ENCODE data around the gene TATDN2.

The TATDN2 gene

GRCh38 chr3:10205451-10206165 is 42.7 kb upstream of the TATDN2 start:
- no peak overlapping the region for H3K9ac ChIP-seq (ENCODE audit: low read depth, low read length)
- H3K27ac ChIP-seq (ENCODE audit: low read length): no peak overlapping the region
- H3K79me2 ChIP-seq (ENCODE audit: insufficient read depth, low read length): no peaks in the 10 kb centered on the region
- no peaks in the 10 kb centered on the region for H3K4me1 ChIP-seq (ENCODE audit: insufficient read depth, low read length)
- H2AFZ ChIP-seq (ENCODE audit: low read depth, low read length): no peak overlapping the region
- no peak overlapping the region for H3K4me3 ChIP-seq (ENCODE audit: low read depth in 1 of 2, low read length in 2 of 2)
- H3K36me3 ChIP-seq (ENCODE audit: insufficient read depth, low read length): no peaks in the 10 kb centered on the region
- no peak for TF ChIP-seq EZH2 (IDR thresholded peaks at IDR 0.05; ENCODE audit: borderline replicate concordance, low read depth, low read length, severe bottlenecking)
- TF ChIP-seq CTCF (IDR thresholded peaks at IDR 0.05; ENCODE audit: borderline replicate concordance, extremely low read depth, low read length, poor library complexity, severe bottlenecking): no peak
- no peaks in the 10 kb centered on the region for H3K27me3 ChIP-seq (ENCODE audit: insufficient read depth, low read length, poor library complexity)
- no peak overlapping the region for H3K4me2 ChIP-seq (ENCODE audit: insufficient read depth, low read length)
- no peak for DNase-seq
- ATAC-seq (ENCODE audit: insufficient read depth, low read depth): no peak
- H4K20me1 ChIP-seq (ENCODE audit: insufficient read depth, low read length): no peaks in the 10 kb centered on the region
- H3K9me3 ChIP-seq (ENCODE audit: insufficient read depth, low read length, severe bottlenecking): no peaks in the 10 kb centered on the region

DNA sequence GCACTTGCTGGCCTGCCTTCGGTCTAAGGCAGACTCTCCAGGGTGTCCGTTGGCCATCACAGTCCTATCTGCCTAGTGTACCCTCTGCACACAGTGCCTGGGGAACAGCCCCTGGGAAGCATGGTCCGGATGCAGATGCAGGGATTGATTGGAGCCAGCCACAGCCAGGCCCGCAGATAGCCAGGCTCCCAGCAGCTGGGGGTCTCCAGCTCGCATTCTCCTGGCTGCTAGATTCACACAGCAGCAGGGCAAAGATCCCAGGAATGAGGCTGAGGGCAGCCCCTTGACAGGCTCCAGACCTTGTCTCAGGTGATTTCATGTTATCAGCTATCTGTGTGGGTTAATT is 42.1 kb upstream of the TATDN2 start:
- Histone ChIP-seq H3K4me3 (ENCODE audit: low read depth in 1 of 2, low read length in 2 of 2) (no peak overlapping the region), H3K4me1 (ENCODE audit: insufficient read depth, low read length) (no peaks in the 10 kb centered on the region), H3K79me2 (ENCODE audit: insufficient read depth, low read length) (no peaks in the 10 kb centered on the region), H3K36me3 (ENCODE audit: insufficient read depth, low read length) (no peaks in the 10 kb centered on the region), H3K9ac (ENCODE audit: low read depth, low read length) (no peak overlapping the region), H3K4me2 (ENCODE audit: insufficient read depth, low read length) (no peak overlapping the region), H3K9me3 (ENCODE audit: insufficient read depth, low read length, severe bottlenecking) (no peaks in the 10 kb centered on the region), H4K20me1 (ENCODE audit: insufficient read depth, low read length) (no peaks in the 10 kb centered on the region), H3K27ac (ENCODE audit: low read length) (no peak overlapping the region), H2AFZ (ENCODE audit: low read depth, low read length) (no peak overlapping the region), H3K27me3 (ENCODE audit: insufficient read depth, low read length, poor library complexity) (no peaks in the 10 kb centered on the region)
- no peak for TF ChIP-seq CTCF (IDR thresholded peaks at IDR 0.05; ENCODE audit: borderline replicate concordance, extremely low read depth, low read length, poor library complexity, severe bottlenecking)
- no peak for TF ChIP-seq EZH2 (IDR thresholded peaks at IDR 0.05; ENCODE audit: borderline replicate concordance, low read depth, low read length, severe bottlenecking)
- ATAC-seq (ENCODE audit: insufficient read depth, low read depth) (no peak), DNase-seq (no peak)

GRCh38 chr3:10213156-10213792 is 35.0 kb upstream of the TATDN2 start:
- Histone ChIP-seq H3K27me3 (ENCODE audit: insufficient read depth, low read length, poor library complexity) (peaks cover 8% of the 10 kb centered on the region), H3K9ac (ENCODE audit: low read depth, low read length) (no peak overlapping the region), H4K20me1 (ENCODE audit: insufficient read depth, low read length) (no peaks in the 10 kb centered on the region), H3K4me3 (ENCODE audit: low read depth in 1 of 2, low read length in 2 of 2) (no peak overlapping the region), H3K9me3 (ENCODE audit: insufficient read depth, low read length, severe bottlenecking) (no peaks in the 10 kb centered on the region), H3K36me3 (ENCODE audit: insufficient read depth, low read length) (no peaks in the 10 kb centered on the region), H3K4me2 (ENCODE audit: insufficient read depth, low read length) (no peak overlapping the region), H3K79me2 (ENCODE audit: insufficient read depth, low read length) (no peaks in the 10 kb centered on the region), H3K27ac (ENCODE audit: low read length) (no peak overlapping the region), H2AFZ (ENCODE audit: low read depth, low read length) (no peak overlapping the region), H3K4me1 (ENCODE audit: insufficient read depth, low read length) (no peaks in the 10 kb centered on the region)
- no peak for TF ChIP-seq EZH2 (IDR thresholded peaks at IDR 0.05; ENCODE audit: borderline replicate concordance, low read depth, low read length, severe bottlenecking)
- DNase-seq: no peak
- no peak for ATAC-seq (ENCODE audit: insufficient read depth, low read depth)

- DNase-seq (no peak), ATAC-seq (ENCODE audit: insufficient read depth, low read depth) (no peak)
- Histone ChIP-seq H3K27me3 (ENCODE audit: insufficient read depth, low read length, poor library complexity) (peaks cover 8% of the 10 kb centered on the region), H2AFZ (ENCODE audit: low read depth, low read length) (no peak overlapping the region), H3K79me2 (ENCODE audit: insufficient read depth, low read length) (no peaks in the 10 kb centered on the region), H3K9ac (ENCODE audit: low read depth, low read length) (no peak overlapping the region), H3K36me3 (ENCODE audit: insufficient read depth, low read length) (no peaks in the 10 kb centered on the region), H3K27ac (ENCODE audit: low read length) (no peak overlapping the region), H4K20me1 (ENCODE audit: insufficient read depth, low read length) (no peaks in the 10 kb centered on the region), H3K4me1 (ENCODE audit: insufficient read depth, low read length) (no peaks in the 10 kb centered on the region), H3K4me2 (ENCODE audit: insufficient read depth, low read length) (no peak overlapping the region), H3K4me3 (ENCODE audit: low read depth in 1 of 2, low read length in 2 of 2) (no peak overlapping the region), H3K9me3 (ENCODE audit: insufficient read depth, low read length, severe bottlenecking) (no peaks in the 10 kb centered on the region)
- no peak for TF ChIP-seq EZH2 (IDR thresholded peaks at IDR 0.05; ENCODE audit: borderline replicate concordance, low read depth, low read length, severe bottlenecking)
- no peak for TF ChIP-seq CTCF (IDR thresholded peaks at IDR 0.05; ENCODE audit: borderline replicate concordance, extremely low read depth, low read length, poor library complexity, severe bottlenecking)
Observed at GRCh38 chr3:10215578-10216368, 32.5 kb upstream of the TATDN2 start.
